Uterus (tissue), 2 donors: ENCODE results near the gene ACSS2.

Experiments
- CTCF ChIP-seq, 4 experiments: fragments of 200-600 bp in 2 of 4; fragments of 450-650 bp in 2 of 4; sonication (generic) in 2 of 4; IDR thresholded peaks; one replicate each; pipeline ENCODE4 v1.5.1; 2016 to 2019; ENCODE audit warnings: antibody characterized with exemption in 4 of 4, mild to moderate bottlenecking in 2 of 4, moderate library complexity in 1 of 4
- POLR2A ChIP-seq, 2 donors: fragments of 450-650 bp; IDR thresholded peaks; one replicate each; pipeline ENCODE4 v1.6.1; 2016; ENCODE audit warnings: antibody characterized with exemption in 2 of 2, mild to moderate bottlenecking in 1 of 2, moderate library complexity in 1 of 2

DNA sequence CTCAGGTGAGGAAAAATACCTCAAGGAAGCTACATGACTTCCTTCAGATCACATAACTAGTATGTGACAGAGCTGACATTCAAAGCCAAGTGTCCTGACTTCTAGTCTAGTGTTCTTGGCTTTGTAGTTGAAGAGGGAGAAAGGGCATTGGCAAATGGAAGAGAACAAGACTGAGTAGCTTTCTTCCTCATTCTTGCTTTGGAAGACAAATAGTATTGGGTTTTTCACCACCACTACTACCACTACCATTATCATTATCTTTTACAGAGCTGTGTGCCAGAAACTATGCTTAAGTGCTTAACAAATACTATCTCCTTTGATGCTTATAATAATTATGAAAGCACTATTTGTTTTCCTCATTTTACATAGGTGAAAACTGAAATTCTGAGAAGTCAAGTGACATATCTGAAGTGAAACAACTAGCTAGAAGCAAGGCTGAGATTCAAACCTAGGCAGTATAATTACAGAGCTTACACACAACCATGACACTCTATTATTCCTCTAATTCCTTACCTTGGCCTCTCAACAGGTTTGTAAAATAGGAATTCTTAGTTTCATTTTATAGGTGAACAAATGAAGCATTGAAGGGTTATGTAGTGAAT lies 6.8 kb downstream of the ACSS2 start:
- TF ChIP-seq CTCF (IDR thresholded peaks at IDR 0.05), result no peak
- no peak for TF ChIP-seq POLR2A (IDR thresholded peaks at IDR 0.05)
